Measurements from ENCODE around the gene SH2D3C.
A peak's percentile ranks its signal among the peaks of the same experiment; 100 is the strongest.

Gene SH2D3C

DNA sequence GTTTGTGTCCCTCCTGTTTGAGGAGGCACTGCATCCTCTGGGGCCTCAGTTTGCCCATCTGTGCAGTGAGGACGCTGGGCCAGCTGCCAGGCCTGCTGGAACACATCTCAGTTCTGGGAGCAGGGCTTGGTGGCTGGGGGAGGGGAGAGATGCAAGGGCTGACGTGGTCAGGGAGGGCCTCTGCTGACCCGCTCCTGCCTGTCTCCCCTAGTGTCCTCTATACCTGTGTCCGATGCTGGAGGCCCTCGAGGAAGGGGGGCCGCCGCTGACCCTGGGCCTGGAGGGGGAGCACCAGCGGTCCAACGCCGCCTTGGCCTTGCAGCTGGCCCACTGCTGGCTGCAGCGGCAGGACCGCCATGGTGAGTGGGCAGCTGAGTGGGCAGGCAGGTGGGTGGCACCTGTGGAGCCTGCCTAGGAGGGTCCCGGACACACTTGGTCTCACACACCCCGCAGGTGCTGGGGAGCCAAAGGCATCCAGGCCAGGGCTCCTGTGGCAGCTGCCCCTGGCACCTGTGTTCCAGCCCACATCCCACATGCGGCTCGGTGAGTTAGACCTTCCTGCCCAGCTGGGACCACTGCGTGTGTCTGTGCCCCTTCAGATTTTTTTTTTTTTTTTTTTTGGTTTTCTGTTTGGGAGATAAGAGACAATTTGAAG lies 30.0 kb upstream of the SH2D3C start:
- no peak for DNase-seq

DNA sequence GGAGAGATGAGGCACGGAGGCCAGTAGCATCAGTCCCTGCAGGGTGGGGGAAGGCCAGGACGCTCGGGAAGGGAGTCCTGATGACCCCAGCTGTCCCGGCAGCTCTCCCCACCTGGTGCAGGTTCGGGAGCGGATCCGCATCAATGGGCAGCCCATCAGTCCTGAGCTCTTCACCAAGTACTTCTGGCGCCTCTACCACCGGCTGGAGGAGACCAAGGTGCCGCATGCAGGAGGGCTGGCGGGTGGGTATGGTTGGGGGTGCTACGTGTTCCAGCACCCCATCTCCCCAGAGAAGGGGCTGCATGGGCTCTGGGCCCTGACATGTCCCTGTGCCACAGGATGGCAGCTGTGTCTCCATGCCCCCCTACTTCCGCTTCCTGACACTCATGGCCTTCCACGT lies 28.4 kb upstream of the SH2D3C start:
- no peak for DNase-seq

DNA sequence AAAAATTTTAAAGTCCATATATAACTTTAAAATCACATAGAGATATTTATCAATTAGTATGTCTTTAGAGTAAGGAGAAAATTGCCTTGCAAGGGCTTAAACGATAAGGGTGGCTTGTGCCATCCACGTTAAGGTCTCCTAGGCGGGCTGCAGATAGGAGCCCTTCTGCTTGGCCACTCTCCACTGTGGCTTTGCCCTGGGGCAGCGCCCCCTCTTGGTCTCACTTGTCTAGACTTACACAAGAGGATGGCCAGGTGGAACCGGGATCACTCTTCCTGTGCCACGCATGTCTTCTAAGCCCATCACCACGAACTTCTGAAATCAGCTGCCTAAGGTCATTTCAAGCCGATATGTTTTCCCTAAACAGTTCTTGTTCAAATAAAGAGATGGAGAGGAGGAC lies 27.2 kb upstream of the SH2D3C start:
- DNase-seq, result no peak

DNA sequence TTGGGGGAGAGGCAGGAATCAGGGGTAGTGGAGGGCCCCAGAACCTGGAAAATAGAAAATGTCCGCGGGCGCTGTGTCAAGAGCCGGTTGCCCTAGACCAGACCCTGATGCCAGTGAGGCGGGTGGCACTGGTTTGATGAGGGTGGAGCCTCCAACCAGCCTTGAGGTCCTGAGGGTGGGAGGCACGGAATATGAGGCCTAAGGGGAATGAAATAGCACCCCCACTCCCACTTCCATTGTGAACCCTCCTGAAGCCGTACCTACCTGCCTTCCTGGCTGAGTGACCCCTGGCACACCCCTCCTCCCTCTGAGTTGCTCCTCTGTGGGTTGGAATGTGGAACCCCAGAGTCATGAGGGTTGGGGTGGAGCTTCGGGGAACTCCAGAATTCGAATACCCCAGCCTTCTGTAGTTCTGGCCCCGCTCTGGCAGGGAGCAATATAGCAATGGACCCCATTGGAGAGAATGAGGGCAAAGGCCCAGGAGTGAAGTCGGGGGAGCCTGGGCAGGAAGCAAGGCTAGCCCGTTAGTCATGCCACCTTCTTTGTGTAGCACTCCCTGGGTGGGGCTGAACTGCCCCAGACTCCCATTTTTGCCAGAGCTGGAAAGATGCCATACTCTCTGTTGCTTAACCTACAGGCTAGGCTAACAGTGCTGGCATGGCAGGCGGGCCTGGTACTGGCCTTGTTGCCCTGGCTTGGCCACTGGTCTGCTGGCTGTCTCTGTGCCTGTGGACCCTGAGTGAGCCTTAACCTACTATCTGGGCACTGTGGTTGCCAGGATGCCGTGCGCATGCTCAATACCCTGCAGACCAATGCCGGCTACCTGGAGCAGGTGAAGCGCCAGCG lies 25.3 kb upstream of the SH2D3C start:
- peak; percentile 19 for DNase-seq

DNA sequence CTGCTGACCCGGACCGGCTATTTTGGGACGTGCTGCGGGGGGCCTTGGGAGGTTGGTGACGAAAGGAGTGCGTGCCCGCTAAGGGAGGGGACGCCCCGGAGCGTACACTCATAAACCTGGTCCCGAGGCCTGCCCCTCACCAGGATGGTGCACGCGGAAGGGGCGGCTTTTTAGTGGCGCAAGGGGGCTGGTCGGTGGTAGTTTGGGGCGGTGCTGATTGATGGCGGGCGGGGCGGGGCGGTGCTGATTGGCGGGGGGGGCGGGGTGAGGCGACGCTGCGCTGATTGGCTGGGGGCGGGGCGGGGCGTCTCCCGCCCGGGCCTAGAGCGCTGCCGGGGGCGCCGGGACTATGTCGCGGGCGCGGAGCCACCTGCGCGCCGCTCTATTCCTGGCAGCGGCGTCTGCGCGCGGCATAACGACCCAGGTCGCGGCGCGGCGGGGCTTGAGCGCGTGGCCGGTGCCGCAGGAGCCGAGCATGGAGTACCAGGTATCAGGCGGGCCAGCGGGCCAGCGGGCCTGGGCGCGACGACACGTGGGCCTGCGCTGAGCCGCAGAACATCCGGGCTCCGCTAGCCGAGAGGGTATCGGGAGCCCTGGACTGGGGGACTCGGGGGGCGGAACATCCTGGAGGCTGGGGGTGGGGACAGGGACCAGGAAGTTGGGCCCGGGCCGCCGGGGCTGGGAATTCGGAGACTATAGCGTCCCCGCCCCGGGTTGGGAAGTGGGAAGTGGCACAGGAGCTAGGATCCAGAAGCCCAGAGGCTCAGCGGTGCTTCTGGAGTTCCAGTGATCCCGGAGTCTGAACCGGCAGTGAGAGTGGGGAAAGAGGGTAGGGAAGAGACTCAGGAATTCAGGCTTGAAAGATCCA lies 24.3 kb upstream of the SH2D3C start, which contains the start of gene FPGS:
FPGS (plus strand) TSS at position 307 of the 868 bp plus-strand sequence; CDS start at position 350, 43 bp downstream.
- peak; percentile 80 for DNase-seq

DNA sequence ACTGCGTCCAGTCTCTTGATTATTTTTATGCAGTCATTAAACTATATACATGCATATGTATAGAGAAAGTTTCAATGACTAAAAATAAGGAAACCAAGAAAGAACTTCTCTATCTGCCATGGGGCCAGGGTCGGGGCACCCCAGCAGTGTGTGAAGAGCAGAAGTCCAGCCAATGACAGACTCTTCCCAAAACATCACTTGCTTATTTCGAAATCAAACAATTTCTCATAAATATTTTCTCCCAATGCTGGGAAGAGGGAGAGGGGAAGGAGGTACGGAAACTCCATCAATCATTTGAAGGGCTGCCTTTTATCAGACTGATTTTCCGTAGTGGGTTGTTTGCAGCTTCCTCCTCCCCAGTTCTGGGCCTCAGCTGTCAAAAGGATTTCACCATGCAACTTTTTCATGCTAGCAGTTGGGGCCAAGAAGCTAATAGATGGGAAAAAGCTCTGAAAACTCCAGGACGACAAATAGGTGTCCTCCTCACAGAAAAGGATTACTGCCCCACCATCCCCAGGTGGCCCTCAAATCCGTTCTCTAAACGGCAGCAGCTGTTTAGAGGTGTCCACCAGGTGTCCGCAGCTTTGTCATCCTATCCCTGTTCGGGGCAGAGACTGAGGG lies 23.6 kb upstream of the SH2D3C start:
- no peak for DNase-seq

DNA sequence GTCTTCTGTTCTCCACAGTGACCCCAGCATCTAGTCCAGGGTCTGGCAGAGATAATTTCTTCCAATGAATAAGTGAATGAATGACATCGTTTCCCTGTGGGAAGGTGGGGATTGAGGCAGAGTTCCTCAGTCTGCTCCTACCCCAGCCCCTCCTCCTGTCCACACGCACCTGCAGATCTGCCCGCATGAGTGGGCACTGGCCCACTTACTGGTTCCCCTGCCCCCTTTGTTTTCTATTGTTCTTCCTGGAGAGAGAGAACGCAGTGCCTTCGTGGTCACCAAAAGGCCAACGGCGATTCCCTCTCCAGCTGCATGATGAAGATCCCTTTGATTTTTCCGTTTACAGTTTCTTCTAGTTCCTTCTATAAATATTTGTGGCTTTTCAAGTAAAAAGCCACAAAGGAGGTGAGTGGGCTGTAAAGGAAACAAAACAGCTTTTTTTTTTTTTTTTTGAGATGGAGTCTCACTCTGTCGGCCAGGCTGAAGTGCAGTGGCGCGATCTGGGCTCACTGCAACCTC lies 18.4 kb upstream of the SH2D3C start:
- DNase-seq, result no peak

DNA sequence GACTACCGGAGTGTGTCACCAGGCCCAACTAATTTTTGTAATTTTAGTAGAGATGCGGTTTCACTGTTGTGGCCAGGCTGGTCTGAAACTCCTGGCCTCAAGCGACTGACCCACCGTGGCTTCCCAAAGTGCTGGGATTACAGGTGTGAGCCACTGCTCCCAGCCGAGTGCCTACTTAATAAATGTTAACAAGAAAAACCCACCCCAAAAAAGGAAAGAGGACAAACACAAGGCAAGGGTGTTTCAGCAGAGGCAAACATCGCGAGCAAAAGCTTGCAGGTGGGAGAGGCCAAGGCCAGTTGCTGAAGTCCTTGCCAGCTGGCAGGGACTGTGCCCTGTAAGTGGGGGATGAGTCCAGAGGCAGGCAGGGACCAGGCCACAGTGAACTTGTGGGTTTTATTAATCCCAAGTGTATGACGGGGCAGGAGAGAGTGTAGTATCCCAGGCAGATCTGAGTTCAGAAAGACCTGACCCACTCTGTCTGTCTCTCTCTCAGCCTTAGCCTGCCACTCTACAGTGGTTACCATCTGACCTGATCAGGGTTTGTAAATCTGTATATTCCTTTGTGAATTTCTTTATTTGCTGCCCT lies 17.9 kb upstream of the SH2D3C start:
- DNase-seq, result no peak

DNA sequence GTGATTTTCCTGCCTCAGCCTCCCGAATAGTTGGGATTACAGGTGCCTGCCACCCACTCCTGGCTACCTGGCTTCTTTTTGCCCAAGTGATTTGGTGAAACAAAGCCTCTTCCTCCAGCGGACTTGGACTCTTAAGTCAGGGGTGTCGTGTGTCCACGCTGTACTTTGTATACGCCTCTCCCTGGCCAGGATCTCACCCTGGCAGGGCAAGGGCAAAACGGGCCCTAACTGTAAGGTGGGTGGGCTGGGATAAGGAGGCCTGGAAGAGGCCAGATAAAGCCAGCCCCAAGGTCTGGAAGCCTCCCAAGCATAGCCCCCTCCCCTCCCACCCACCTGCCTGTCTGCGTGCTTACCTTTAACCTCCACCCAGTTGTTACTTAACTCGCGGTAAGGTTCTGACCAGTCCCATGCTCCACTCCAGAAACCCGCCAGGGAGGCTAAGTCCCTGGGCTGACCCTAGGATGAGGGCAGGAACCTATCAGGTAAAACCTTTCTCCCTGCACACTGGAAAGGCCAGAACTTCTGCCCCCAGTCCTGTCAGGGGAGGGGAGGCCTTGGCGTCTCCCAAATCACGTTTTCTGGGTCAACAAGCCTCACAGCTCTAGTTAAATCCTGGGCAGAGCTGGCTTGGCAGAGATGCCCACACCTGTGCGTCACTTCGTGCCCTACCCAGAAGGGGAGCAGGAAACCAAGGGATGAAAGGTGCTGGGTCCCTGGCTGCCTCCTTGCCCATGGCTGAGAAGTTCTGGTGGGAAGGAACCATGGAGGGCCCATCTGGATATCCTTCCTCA lies 15.7 kb upstream of the SH2D3C start:
- no peak for DNase-seq

DNA sequence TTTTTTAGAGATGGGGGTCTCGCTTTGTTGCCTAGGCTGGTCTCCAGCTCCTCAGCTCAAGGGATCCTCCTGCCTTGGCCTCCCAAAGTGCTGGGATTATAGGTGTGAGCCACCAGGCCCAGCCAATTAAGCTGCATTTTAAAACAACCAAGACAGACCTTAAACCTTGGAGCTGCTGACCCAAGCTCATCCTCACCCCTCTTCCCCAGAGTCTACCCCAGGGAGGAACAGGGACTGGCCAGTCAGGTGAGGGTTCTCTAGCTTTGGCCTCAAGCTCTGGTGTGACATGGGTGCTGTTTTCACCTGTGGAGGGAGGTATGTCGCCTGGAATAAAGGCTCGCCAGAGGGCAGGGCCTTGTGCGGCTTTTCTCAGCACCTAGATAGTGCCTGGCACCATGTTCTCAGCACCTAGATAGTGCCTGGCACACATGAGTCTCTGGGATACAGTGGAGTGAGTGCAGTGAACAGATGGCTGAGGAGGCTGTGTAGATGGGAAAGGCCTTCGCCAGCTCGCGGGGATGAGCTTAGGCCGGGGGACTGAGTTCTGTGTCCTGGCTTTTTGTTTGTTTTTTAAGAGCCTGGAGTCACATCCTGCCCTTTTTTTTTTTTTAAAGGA lies 14.7 kb upstream of the SH2D3C start:
- DNase-seq, result no peak

DNA sequence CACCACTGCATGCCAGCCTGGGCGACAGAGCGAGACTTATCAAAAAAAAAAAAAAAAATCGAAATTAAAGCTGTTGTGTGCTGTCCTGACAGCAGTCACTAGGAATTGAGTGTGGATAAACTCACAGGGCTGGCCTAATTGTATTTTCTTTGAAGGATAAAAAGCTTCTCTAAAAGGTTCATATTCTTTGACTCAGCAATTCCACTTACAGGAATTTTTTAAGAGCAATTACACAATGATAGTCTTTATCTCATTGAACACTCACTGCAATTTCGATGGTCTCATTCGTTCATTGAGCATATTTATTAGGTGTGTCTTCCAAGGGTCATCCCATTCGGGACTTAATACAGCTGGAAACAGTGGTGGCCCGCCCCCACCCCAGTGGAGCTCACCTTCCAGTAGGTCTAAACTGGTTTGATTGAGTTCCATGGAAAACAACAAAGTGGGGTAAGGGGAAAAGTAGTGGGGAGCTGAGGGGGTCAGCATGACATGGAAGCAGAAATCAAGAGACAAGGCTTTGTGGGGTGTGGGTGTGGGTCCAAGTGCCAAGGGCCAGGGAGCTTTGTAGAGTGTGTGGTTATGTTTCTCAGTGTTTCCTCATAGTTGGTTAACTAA lies 14.1 kb upstream of the SH2D3C start:
- DNase-seq, result no peak

DNA sequence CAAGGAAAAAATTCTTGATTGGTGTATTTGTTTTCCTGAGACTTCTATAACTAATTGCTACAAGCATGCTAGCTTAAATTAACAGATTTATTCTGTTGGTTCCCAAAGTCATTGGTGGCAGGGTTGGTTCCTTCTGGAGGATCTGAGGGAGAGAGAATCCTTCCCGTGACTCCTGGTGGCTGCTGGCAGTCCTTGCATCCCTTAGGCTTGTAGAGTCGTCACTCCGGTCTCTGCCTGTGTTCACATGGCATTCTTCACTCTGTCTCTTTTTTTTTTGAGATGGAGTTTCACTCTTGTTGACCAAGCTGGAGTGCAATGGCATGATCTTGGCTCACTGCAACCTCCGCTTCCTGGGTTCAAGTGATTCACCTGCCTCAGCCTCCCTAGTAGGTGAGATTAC lies 12.6 kb upstream of the SH2D3C start:
- DNase-seq, result no peak

DNA sequence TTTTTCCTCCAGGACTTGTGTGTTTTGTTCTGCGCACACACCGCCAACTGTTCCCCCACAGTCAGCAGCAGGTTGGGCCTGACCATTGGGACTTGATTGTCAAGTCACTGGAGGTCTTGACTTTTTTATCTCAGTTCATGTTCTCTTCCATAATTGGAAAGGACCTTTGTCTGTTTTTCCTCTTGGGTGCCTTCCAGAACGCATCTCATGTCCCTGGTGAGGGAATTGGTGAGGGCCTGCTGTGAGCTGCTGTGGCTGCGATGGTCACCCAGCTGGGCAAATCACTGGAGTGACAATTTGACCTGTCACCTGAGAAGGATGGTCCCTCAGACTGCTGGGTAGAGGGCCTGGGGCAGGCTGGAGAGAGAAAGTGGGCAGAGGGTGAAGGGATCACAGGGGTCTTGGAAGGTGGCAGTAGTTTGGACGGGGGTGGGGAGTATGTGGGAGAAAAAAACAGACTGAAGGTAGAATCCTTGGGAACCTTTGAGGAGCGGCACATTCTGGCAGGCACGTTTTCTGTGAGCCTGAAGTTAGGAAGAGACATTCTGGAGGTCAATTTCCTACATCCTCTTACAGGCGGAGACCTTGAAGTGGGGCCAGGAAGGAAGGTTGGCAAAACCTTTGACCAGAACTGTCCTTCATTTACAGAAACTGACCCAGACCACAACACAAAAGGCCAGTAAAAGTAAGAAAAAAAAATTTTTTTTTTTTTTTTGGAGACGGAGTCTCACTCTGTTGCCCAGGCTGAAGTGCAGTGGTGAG lies 11.8 kb upstream of the SH2D3C start:
- DNase-seq, result no peak

DNA sequence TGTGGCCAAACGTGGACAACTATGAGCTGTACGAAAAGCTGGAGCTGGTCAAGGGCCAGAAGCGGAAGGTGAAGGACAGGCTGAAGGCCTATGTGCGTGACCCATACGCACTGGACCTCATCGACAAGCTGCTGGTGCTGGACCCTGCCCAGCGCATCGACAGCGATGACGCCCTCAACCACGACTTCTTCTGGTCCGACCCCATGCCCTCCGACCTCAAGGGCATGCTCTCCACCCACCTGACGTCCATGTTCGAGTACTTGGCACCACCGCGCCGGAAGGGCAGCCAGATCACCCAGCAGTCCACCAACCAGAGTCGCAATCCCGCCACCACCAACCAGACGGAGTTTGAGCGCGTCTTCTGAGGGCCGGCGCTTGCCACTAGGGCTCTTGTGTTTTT lies 10.7 kb upstream of the SH2D3C start:
- no peak for DNase-seq

DNA sequence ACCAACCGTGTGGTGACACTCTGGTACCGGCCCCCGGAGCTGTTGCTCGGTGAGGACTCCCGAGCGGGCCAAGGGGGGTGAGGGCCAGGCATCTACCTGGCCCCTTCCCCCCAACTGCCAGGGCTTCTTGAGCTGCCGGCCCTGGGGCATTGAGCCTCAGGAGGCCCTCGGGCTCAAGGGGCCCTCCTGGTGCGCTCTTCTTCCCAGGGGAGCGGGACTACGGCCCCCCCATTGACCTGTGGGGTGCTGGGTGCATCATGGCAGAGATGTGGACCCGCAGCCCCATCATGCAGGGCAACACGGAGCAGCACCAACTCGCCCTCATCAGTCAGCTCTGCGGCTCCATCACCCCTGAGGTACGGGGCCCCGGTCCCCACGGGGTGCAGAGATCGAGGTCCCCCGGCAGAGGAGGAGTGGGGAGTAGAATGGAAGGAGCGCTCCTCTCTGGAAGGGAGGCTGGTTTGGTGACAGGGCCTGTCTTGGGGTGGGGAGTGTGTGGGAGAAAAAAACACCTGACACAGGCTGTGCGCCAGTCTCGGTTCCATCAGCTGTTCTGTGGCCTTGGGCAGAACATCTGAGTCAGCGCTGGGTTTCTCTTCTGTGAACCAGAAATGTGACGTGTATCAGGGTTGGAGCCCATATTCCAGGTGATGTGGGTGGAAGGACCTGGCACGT lies 10.0 kb upstream of the SH2D3C start:
- no peak for DNase-seq

DNA sequence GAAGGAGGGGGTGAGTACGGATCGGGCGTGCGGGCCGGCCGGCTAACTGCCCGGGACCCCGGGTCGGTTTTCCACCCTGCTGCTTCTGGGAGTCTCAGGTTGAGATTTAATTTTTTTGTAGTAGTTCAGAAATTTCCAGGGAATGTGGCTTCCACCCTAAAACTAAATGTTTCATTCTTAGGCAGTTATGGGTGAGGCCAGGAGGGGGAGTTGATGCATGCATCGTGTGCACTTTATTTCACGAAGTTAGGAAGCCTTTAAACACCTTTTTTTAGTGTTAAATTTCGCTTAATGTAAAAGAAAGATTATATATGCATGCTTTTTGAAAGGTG lies 8.3 kb upstream of the SH2D3C start:
- peak; percentile 15 for DNase-seq

DNA sequence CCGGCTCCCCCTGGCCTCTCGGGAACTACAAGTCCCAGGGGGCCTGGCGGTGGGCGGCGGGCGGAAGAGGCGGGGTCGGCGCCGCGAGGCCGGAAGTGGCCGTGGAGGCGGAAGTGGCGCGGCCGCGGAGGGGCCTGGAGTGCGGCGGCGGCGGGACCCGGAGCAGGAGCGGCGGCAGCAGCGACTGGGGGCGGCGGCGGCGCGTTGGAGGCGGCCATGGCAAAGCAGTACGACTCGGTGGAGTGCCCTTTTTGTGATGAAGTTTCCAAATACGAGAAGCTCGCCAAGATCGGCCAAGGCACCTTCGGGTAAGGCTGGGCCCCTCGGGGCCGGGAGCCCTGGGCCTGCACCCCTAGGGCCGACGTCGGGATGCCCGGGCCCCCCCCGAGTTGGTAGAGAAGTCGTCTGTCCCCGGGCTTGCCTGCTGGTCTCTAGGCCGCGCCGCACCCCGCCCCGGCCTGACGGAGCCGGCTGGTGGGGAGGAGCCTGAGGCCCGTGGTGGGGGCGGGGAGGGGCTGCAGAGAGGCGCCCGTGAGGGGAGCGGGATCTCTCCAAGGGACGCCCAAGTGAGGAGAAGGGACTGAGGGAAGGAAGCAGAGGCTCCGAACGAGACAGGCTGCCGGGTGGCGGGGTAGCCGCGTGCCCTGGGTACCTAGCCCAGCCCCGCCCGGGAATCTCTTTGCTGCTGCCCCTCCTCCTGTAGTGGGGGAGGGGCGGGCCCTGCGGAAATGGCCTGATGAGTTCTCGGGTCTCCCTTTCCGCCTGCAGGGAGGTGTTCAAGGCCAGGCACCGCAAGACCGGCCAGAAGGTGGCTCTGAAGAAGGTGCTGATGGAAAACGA lies 7.7 kb upstream of the SH2D3C start, which contains the start of gene CDK9:
CDK9 (plus strand) TSS at position 102 of the 840 bp plus-strand sequence; CDS start at position 217, 115 bp downstream.
- peak; percentile 94 for DNase-seq
